HEK293T (cell line): ENCODE measurements around the gene PPP2R5A.
"Not testable (repeated sequence)": the region's sequence is repeated elsewhere in the genome, so short reads cannot be mapped to it uniquely, and the experiment has no call there.

ENCODE experiments used
- CTCF ChIA-PET: fragments of 350-600 bp; formaldehyde crosslinking; extraction: SDS; loops from one replicate; lab custom pipeline; 2021; ENCODE audit warnings: antibody characterized with exemption, inconsistent platforms; lab: Yijun Ruan, JAX
- POLR2A ChIA-PET: fragments of 350-600 bp; formaldehyde crosslinking; extraction: SDS; loops from one replicate; lab custom pipeline; 2020; ENCODE audit warnings: antibody characterized with exemption, inconsistent platforms; lab: Yijun Ruan, JAX
- DNase-seq: peaks from one replicate; pipeline ENCODE4 v3.0.0; 2012; ENCODE audit warnings: mixed read lengths; ENCODE audit errors: extremely low spot score
- ARNT ChIP-seq: fragments of 450-650 bp; IDR thresholded peaks from 2 replicates; pipeline ENCODE4 v1.6.1; 2017; ENCODE audit warnings: mild to moderate bottlenecking
- BHLHE40 ChIP-seq: fragments of 450-650 bp; IDR thresholded peaks from 2 replicates; pipeline ENCODE4 v1.6.1; 2016; ENCODE audit warnings: mild to moderate bottlenecking, moderate library complexity, borderline replicate concordance
- CTBP1 ChIP-seq: fragments of 450-650 bp; IDR thresholded peaks from 2 replicates; pipeline ENCODE4 v1.6.1; 2016; ENCODE audit warnings: borderline replicate concordance
- ELF4 ChIP-seq: fragments of 450-650 bp; IDR thresholded peaks from 2 replicates; pipeline ENCODE4 v1.6.1; 2017; ENCODE audit warnings: antibody characterized with exemption
- FOXA1 ChIP-seq: fragments of 450-650 bp; IDR thresholded peaks from 2 replicates; pipeline ENCODE4 v1.6.1; 2016; ENCODE audit warnings: mild to moderate bottlenecking
- FOXK2 ChIP-seq: fragments of 450-650 bp; IDR thresholded peaks from 2 replicates; pipeline ENCODE4 v1.6.1; 2016; ENCODE audit warnings: mild to moderate bottlenecking
- FOXM1 ChIP-seq: fragments of 450-650 bp; IDR thresholded peaks from 2 replicates; pipeline ENCODE4 v1.6.1; 2017; ENCODE audit warnings: mild to moderate bottlenecking, borderline replicate concordance
- HDGF ChIP-seq: fragments of 450-650 bp; IDR thresholded peaks from 2 replicates; pipeline ENCODE4 v1.6.1; 2017; ENCODE audit warnings: antibody characterized with exemption, borderline replicate concordance
- L3MBTL2 ChIP-seq: fragments of 450-650 bp; conservative IDR thresholded peaks from 2 replicates; pipeline ENCODE4 v1.6.1; 2016; ENCODE audit warnings: mild to moderate bottlenecking
- LEF1 ChIP-seq: fragments of 450-650 bp; IDR thresholded peaks from 2 replicates; pipeline ENCODE4 v1.6.1; 2017; ENCODE audit warnings: mild to moderate bottlenecking, borderline replicate concordance
- NFRKB ChIP-seq: fragments of 450-650 bp; IDR thresholded peaks from 2 replicates; pipeline ENCODE4 v1.6.1; 2016; ENCODE audit warnings: mild to moderate bottlenecking, moderate library complexity
- PKNOX1 ChIP-seq: fragments of 450-650 bp; IDR thresholded peaks from 2 replicates; pipeline ENCODE4 v1.6.1; 2016
- SP1 ChIP-seq: fragments of 450-650 bp; IDR thresholded peaks from 2 replicates; pipeline ENCODE4 v1.6.1; 2017
- SUZ12 ChIP-seq: fragments of 450-650 bp; IDR thresholded peaks from 2 replicates; pipeline ENCODE4 v1.6.1; 2016; ENCODE audit warnings: mild to moderate bottlenecking
- TARDBP ChIP-seq: fragments of 450-650 bp; IDR thresholded peaks from 2 replicates; pipeline ENCODE4 v1.6.1; 2016
- ZNF384 ChIP-seq: fragments of 450-650 bp; IDR thresholded peaks from 2 replicates; pipeline ENCODE4 v1.6.1; 2016

Gene PPP2R5A

DNA sequence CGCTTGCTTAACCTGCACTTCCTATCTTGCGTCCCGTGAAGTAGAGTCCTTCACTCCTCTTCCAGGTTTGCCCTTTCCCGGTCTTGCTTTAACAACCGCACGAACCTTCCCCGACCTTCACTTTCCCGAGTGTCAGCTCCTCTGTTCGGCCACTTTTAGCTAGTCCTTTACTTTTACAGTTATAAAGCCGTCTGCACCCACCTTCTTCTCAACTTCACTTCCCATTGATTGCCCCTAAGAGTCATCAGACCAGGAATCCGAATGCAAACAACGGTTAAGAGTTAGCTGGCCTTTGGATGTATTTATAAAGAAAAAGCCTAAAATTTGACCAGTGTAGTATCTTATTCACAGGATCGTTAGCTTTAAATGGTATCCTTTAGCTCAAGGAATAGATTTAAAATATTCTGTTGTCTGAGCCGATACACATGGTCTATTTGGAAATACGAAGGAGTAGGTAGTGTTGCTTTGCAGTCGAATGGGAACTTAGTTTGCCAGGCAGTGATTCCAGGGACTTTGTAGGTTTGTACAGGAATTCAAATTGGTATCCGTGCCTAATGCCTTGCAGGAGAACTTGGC, 1.4 kb downstream of the PPP2R5A start:
- POLR2A ChIA-PET: interaction anchor here (0.8 to 2.6 kb wide), 3 partner anchors 16 to 251 kb away, joined by 3 to 15 read pairs (median 3); partner anchors contain the start of genes DTL and INTS7
- DNase-seq: no peak
- CTCF ChIA-PET: interaction anchor here (1.3 kb wide), 1 partner anchor 216 kb away, joined by 4 read pairs; no protein-coding TSS in a partner anchor

DNA sequence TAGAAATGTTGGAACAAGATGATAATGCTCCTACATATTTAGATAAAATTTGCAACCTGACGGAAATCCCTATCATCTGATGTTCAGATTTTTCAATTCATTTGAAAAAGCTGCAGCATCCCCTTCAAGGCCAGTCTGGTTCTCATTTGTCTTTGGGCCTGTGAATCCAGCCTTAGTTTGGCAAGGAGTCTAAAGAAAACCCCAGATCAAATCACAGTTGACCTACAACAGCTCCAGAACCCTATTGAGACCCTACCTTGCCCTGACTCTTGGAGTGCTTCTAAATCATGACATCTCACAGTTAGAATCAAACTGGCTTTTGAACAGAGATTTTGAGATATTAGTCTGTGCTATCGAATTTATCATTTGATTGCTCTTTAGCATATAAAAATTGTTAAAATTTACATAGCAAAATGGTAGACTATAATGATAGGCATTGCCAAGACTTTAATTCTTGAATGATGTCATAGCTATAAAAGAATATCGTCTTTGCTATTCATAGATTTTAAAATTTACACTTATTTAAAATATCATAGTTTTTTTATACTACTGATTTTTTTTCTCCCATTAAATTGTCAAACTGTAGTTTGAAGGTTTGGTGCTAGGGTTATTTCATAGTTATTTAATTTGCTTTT, 2.2 kb downstream of the PPP2R5A start:
- CTCF ChIA-PET: interaction anchor here (0.6 kb wide), 1 partner anchor 733 kb away, joined by 4 read pairs; no protein-coding TSS in a partner anchor
- POLR2A ChIA-PET: interaction anchor here (2.6 kb wide), 1 partner anchor 252 kb away, joined by 15 read pairs; the partner anchor contains the start of genes DTL and INTS7
- no peak for TF ChIP-seq LEF1
- TF ChIP-seq SP1: no peak
- no peak for TF ChIP-seq FOXA1
- TF ChIP-seq NFRKB: no peak
- TF ChIP-seq HDGF: no peak
- no peak for DNase-seq

More for the DNA sequence above, 1.4 kb downstream of the PPP2R5A start:
- TF ChIP-seq FOXK2 (no peak), FOXM1 (no peak), BHLHE40 (no peak), SP1 (no peak), HDGF (no peak), L3MBTL2 (no peak), ZNF384 (no peak), TARDBP (no peak), SUZ12 (no peak)

GRCh38 chr1:212287995-212288394, 2.8 kb downstream of the PPP2R5A start:
- POLR2A ChIA-PET: interaction anchor here (2.6 kb wide), 1 partner anchor 252 kb away, joined by 15 read pairs; the partner anchor contains the start of genes DTL and INTS7
- CTCF ChIA-PET: interaction anchor here (0.5 to 0.6 kb wide), 2 partner anchors 233 to 734 kb away, joined by 3 to 4 read pairs; no protein-coding TSS in a partner anchor
- DNase-seq: not testable (repeated sequence)

DNA sequence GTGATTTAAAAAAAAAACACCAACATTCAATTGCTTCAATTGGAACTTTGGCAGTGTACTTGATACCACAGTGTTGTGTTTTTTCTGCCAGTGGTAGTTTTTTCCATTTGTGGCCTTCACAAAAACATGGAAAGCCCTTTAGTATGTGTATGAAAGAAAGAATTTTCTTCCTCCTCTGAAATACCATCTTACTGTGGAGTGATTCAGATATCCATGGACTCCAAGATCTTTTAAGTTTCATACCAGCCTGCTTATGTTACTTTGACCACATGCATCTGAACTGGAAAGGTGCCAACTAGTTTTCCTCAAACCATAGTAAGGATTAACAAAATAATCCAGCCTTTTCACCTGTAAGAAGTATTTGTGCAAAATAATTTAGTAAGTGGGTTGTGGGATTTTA, 3.4 kb downstream of the PPP2R5A start:
- CTCF ChIA-PET: interaction anchor here (0.5 kb wide), 1 partner anchor 234 kb away, joined by 3 read pairs; no protein-coding TSS in a partner anchor
- no peak for TF ChIP-seq BHLHE40
- no peak for TF ChIP-seq ZNF384
- TF ChIP-seq SP1: no peak
- no peak for TF ChIP-seq ELF4
- TF ChIP-seq FOXM1: no peak
- no peak for TF ChIP-seq FOXK2
- no peak for TF ChIP-seq ARNT
- no peak for TF ChIP-seq CTBP1
- TF ChIP-seq TARDBP: no peak
- POLR2A ChIA-PET: no interaction called here
- DNase-seq: no peak

- TF ChIP-seq SP1 (no peak), L3MBTL2 (no peak), PKNOX1 (0 out of 2 replicates have a peak, but pooled peaks have one; percentile 14)
- DNase-seq: no peak
These were observed 4.3 kb downstream of the PPP2R5A start for GRCh38 chr1:212289262-212290077.

DNA sequence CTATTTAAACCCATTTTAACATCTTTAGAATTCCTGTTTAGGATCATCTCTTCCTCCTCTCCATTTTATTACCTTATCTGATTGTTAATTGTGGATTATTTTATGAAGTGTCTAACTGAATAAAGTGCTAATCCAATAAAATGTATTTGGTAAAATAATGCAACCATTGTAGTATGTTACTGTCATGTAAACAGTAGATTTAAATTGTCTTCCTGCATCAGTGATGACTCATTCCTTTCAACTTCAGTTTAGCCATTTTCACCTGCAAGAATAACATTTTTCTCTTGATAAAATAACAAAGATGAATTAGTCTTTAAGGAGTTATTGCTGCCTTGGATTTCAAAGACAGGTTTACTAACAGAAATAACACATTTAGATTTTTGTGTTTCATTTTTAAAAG, 5.4 kb downstream of the PPP2R5A start:
- DNase-seq: no peak
- TF ChIP-seq TARDBP: no peak
- ChIA-PET POLR2A (no interaction called here), CTCF (interaction anchor here (1.2 kb wide), 1 partner anchor 18 kb away, joined by 5 read pairs; no protein-coding TSS in a partner anchor)

More at GRCh38 chr1:212289262-212290077, 4.3 kb downstream of the PPP2R5A start:
- ChIA-PET POLR2A (no interaction called here), CTCF (interaction anchor here (1.2 kb wide), 1 partner anchor 17 kb away, joined by 5 read pairs; no protein-coding TSS in a partner anchor)

- ChIA-PET POLR2A (interaction anchor here (1.0 kb wide), 1 partner anchor 256 kb away, joined by 5 read pairs; the partner anchor contains the start of genes DTL and INTS7), CTCF (interaction anchor here (0.7 to 0.8 kb wide), 2 partner anchors 221 to 257 kb away, joined by 3 read pairs; no protein-coding TSS in a partner anchor)
- peak; percentile 52 for DNase-seq
- TF ChIP-seq FOXA1: no peak
- TF ChIP-seq L3MBTL2: no peak
- TF ChIP-seq LEF1: no peak
- no peak; the same call in 1 of the 2 replicates for TF ChIP-seq FOXK2
- no peak for TF ChIP-seq CTBP1
These were observed 6.4 kb downstream of the PPP2R5A start for GRCh38 chr1:212291505-212292134.
